Activated CD4-positive, alpha-beta T cell treated with anti-CD3 and anti-CD28 coated beads, Interleukin-2, amount 50 U/mL, for 48 hours (primary cell): ENCODE data around the gene MTX3.
A peak's percentile ranks its signal among the peaks of the same experiment; 100 is the strongest.

ENCODE experiments used
- DNase-seq, 2 experiments: peaks; one replicate each; pipeline ENCODE4 v3.0.0-alpha.2; 2020

MTX3 gene

GRCh38 chr5:79982136-79982535 lies 8.9 kb downstream of the MTX3 start:
- DNase-seq = no peak

GRCh38 chr5:79976759-79977515 lies 14.1 kb downstream of the MTX3 start:
- no peak for DNase-seq

GRCh38 chr5:79975422-79975821 lies 15.6 kb downstream of the MTX3 start:
- no peak for DNase-seq

- no peak for DNase-seq
These were observed 16.2 kb downstream of the MTX3 start for GRCh38 chr5:79974886-79975285.

- no peak for DNase-seq
These were observed 17.1 kb downstream of the MTX3 start for GRCh38 chr5:79973996-79974395.

GRCh38 chr5:79973511-79973910 lies 17.6 kb downstream of the MTX3 start:
- no peak for DNase-seq

GRCh38 chr5:79971156-79971555 lies 19.9 kb downstream of the MTX3 start:
- no peak for DNase-seq

- no peak for DNase-seq
These were observed 24.6 kb downstream of the MTX3 start for GRCh38 chr5:79966448-79966847.

GRCh38 chr5:79964136-79964535 lies 26.9 kb downstream of the MTX3 start:
- DNase-seq = no peak

- peak; percentile 7 to 11 for DNase-seq
These were observed 27.6 kb downstream of the MTX3 start for GRCh38 chr5:79963261-79964061.

GRCh38 chr5:79962575-79963222 lies 28.4 kb downstream of the MTX3 start:
- DNase-seq = peak; percentile 63 to 75

- DNase-seq = no peak
These were observed 29.1 kb downstream of the MTX3 start for GRCh38 chr5:79961716-79962574.

GRCh38 chr5:79959407-79959806 lies 31.7 kb downstream of the MTX3 start:
- DNase-seq = no peak

GRCh38 chr5:79955941-79956670 lies 35.0 kb downstream of the MTX3 start:
- DNase-seq = no peak

- no peak for DNase-seq
These were observed 35.6 kb downstream of the MTX3 start for GRCh38 chr5:79955356-79955895.

- DNase-seq = no peak
These were observed 36.4 kb downstream of the MTX3 start for GRCh38 chr5:79954620-79955019.

GRCh38 chr5:79947567-79947966 lies 43.5 kb downstream of the MTX3 start:
- no peak for DNase-seq

- DNase-seq = peak; percentile 13 to 28
These were observed 52.6 kb downstream of the MTX3 start for GRCh38 chr5:79938468-79938867.

- DNase-seq = no peak
These were observed 54.3 kb downstream of the MTX3 start for GRCh38 chr5:79936646-79937216.

- no peak for DNase-seq
These were observed 54.9 kb downstream of the MTX3 start for GRCh38 chr5:79936002-79936645.

GRCh38 chr5:79934681-79935080 lies 56.4 kb downstream of the MTX3 start:
- no peak for DNase-seq
